ENCODE results near the gene MTRF1L.

DNA sequence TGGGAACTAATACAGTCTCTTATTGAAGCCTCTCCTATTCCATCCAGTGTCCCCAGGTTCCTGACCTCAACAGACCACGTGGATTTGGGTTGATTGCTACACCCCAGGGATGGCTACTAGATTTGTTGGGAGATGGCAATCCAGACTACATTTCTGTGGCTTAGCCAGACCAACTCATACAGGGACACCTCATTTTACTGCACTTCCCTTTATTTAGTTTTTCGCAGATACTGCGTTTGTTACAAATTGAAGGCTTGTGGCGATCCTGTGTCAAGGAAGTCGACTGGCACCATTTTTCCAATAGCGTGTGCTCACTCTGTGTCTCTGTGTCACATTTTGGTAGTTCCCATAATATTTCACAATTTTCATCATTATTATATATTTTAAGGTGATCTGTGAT lies 10.3 kb upstream of the MTRF1L start:
- TF ChIP-seq POLR2A (IDR thresholded peaks at IDR 0.05; ENCODE audit: low read length): no peak
- TF ChIP-seq GATA1 (IDR thresholded peaks at IDR 0.05; ENCODE audit: low read depth, low read length): no peak

Data from erythroblast (primary cell).